ENCODE results near the gene MVB12B.

Gene MVB12B

DNA sequence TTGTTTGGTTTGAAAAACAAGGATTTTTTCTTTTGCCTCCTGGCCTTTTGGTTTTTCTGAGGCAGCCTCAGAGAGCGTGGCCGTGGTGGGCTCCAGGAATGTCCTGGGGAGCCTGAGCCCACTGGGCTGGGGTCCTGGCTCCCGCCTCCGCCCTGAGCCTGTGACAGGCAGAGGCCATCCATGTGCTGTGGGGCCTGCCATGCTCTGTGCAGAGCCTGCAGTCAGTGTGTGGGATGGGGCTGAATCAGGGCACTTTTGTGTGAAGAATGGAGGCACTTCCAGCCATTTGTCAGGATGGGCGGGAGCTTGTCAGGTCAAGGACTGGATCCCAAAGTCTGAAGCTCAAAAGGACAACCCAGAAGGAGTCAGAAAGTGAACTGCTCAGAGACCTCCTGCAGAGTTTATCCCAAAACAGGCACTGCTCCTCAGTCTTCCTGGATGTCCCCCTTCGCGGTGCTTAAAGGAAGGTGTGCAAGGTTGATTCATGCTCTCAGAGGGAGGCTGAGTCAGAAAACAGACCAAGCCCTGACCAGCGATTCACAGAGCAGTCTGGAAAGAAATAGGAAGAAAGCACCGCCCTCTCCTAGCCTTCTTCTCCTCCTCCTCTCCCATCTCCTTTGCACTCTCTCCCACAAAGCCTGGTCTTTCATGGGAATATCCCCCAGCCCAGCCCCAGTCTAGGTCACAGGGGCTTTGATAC, 53.2 kb downstream of the MVB12B start:
- Histone ChIP-seq H2AK5ac (ENCODE audit: low read length) (peak overlapping the region; percentile 16), H2BK120ac (ENCODE audit: insufficient read depth, low read length, poor library complexity) (peak overlapping the region; percentile 13), H3K18ac (ENCODE audit: low read length) (peak overlapping the region; percentile 26), H3K9ac (ENCODE audit: low read length) (no peak overlapping the region), H3K9me3 (ENCODE audit: insufficient read depth, low read depth, low read length) (no peaks in the 10 kb centered on the region), H3K4ac (ENCODE audit: low read depth, low read length) (no peak overlapping the region), H3K79me2 (ENCODE audit: control insufficient read depth, insufficient read depth, low read length, poor library complexity) (peaks cover 6% of the 10 kb centered on the region), H3K27ac (ENCODE audit: low read depth, low read length) (peak overlapping the region; percentile 8), H4K91ac (ENCODE audit: low read depth, low read length) (peak overlapping the region; percentile 69), H4K12ac (ENCODE audit: low read depth, low read length) (no peak overlapping the region), H3K27me3 (ENCODE audit: insufficient read depth, low read length) (no peaks in the 10 kb centered on the region), H3K23ac (ENCODE audit: low read length) (no peak overlapping the region), H3K4me2 (ENCODE audit: low read length) (no peak overlapping the region), H2AFZ (ENCODE audit: insufficient read depth, low read length, poor library complexity) (no peak overlapping the region), H3K79me1 (ENCODE audit: low read length) (peaks cover 23% of the 10 kb centered on the region), H3K14ac (ENCODE audit: low read length) (peak overlapping the region; percentile 38), H2BK12ac (ENCODE audit: low read length) (peak overlapping the region; percentile 37), H3K4me1 (ENCODE audit: control insufficient read depth in 1 of 2, insufficient read depth in 2 of 2, low read length in 2 of 2) (peaks cover 30 to 37% of the 10 kb centered on the region in 2 experiments), H3K4me3 (ENCODE audit: low read depth, low read length) (no peak overlapping the region), H4K8ac (ENCODE audit: low read depth, low read length) (peak overlapping the region; percentile 25), H3K36me3 (ENCODE audit: control insufficient read depth in 1 of 2, insufficient read depth in 2 of 2, low read length in 2 of 2) (no peaks in the 10 kb centered on the region), H2BK5ac (ENCODE audit: low read depth, low read length, poor library complexity) (no peak overlapping the region)
- no peak for DNase-seq
- WGBS (ENCODE audit: extremely low coverage, insufficient coverage, insufficient read length): no CpG with 5 or more reads among the region's 9 CpGs

GRCh38 chr9:126380447-126380846, 53.8 kb downstream of the MVB12B start:
- H2BK120ac ChIP-seq (ENCODE audit: insufficient read depth, low read length, poor library complexity): no peak overlapping the region
- peaks cover 30 to 35% of the 10 kb centered on the region in 2 experiments for H3K4me1 ChIP-seq (ENCODE audit: control insufficient read depth in 1 of 2, insufficient read depth in 2 of 2, low read length in 2 of 2)
- H2AFZ ChIP-seq (ENCODE audit: insufficient read depth, low read length, poor library complexity): no peak overlapping the region
- H3K4ac ChIP-seq (ENCODE audit: low read depth, low read length): no peak overlapping the region
- peak overlapping the region; percentile 45 for H4K8ac ChIP-seq (ENCODE audit: low read depth, low read length)
- peaks cover 22% of the 10 kb centered on the region for H3K79me1 ChIP-seq (ENCODE audit: low read length)
- peak overlapping the region; percentile 58 for H3K18ac ChIP-seq (ENCODE audit: low read length)
- peak overlapping the region; percentile 69 for H4K91ac ChIP-seq (ENCODE audit: low read depth, low read length)
- H3K27me3 ChIP-seq (ENCODE audit: insufficient read depth, low read length): no peaks in the 10 kb centered on the region
- H3K79me2 ChIP-seq (ENCODE audit: control insufficient read depth, insufficient read depth, low read length, poor library complexity): peaks cover 6% of the 10 kb centered on the region
- H3K9me3 ChIP-seq (ENCODE audit: insufficient read depth, low read depth, low read length): no peaks in the 10 kb centered on the region
- H2BK12ac ChIP-seq (ENCODE audit: low read length): peak overlapping the region; percentile 28
- no peak for DNase-seq
- H4K12ac ChIP-seq (ENCODE audit: low read depth, low read length): no peak overlapping the region
- no peak overlapping the region for H3K23ac ChIP-seq (ENCODE audit: low read length)
- peak overlapping the region; percentile 8 for H3K27ac ChIP-seq (ENCODE audit: low read depth, low read length)
- no CpG with 5 or more reads among the region's 10 CpGs for WGBS (ENCODE audit: extremely low coverage, insufficient coverage, insufficient read length)
- H3K14ac ChIP-seq (ENCODE audit: low read length): peak overlapping the region; percentile 40
- H3K4me3 ChIP-seq (ENCODE audit: low read depth, low read length): no peak overlapping the region
- H3K9ac ChIP-seq (ENCODE audit: low read length): no peak overlapping the region
- H3K4me2 ChIP-seq (ENCODE audit: low read length): no peak overlapping the region
- no peak overlapping the region for H2BK5ac ChIP-seq (ENCODE audit: low read depth, low read length, poor library complexity)
- H3K36me3 ChIP-seq (ENCODE audit: control insufficient read depth in 1 of 2, insufficient read depth in 2 of 2, low read length in 2 of 2): peaks cover 0 to 1% of the 10 kb centered on the region in 2 experiments
- peak overlapping the region; percentile 44 for H2AK5ac ChIP-seq (ENCODE audit: low read length)

DNA sequence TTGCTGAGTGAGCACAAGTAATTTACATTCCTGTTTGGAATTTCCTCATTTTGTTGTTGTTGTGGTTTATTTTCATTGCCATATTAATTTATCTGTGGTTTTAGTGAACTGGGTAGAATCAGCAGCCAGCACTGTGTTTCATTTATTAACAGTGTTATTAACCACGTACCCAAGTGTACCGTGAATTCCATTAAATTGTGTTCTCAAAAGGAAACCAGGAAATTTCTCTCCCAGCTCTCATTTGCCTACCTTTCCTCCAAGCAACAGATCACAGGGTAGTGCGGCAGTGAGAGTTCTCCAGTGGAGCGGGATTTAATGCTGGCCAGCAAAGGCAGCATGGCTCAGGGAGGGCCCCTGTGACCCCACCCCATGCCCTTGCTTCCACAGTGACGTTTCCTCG, 54.6 kb downstream of the MVB12B start:
- H3K18ac ChIP-seq (ENCODE audit: low read length): no peak overlapping the region
- H2AFZ ChIP-seq (ENCODE audit: insufficient read depth, low read length, poor library complexity): no peak overlapping the region
- H3K9me3 ChIP-seq (ENCODE audit: insufficient read depth, low read depth, low read length): no peaks in the 10 kb centered on the region
- no peak overlapping the region for H4K91ac ChIP-seq (ENCODE audit: low read depth, low read length)
- no peak overlapping the region for H2AK5ac ChIP-seq (ENCODE audit: low read length)
- H3K27me3 ChIP-seq (ENCODE audit: insufficient read depth, low read length): no peaks in the 10 kb centered on the region
- no peak overlapping the region for H3K4me2 ChIP-seq (ENCODE audit: low read length)
- no peak overlapping the region for H3K4ac ChIP-seq (ENCODE audit: low read depth, low read length)
- no peak overlapping the region for H4K8ac ChIP-seq (ENCODE audit: low read depth, low read length)
- H3K23ac ChIP-seq (ENCODE audit: low read length): no peak overlapping the region
- no peak overlapping the region for H2BK5ac ChIP-seq (ENCODE audit: low read depth, low read length, poor library complexity)
- no peak overlapping the region for H2BK120ac ChIP-seq (ENCODE audit: insufficient read depth, low read length, poor library complexity)
- no peak overlapping the region for H3K14ac ChIP-seq (ENCODE audit: low read length)
- no peak overlapping the region for H3K9ac ChIP-seq (ENCODE audit: low read length)
- H3K4me1 ChIP-seq (ENCODE audit: control insufficient read depth in 1 of 2, insufficient read depth in 2 of 2, low read length in 2 of 2): peaks cover 29 to 34% of the 10 kb centered on the region in 2 experiments
- H3K4me3 ChIP-seq (ENCODE audit: low read depth, low read length): no peak overlapping the region
- no peak overlapping the region for H3K27ac ChIP-seq (ENCODE audit: low read depth, low read length)
- no peak for DNase-seq
- H3K79me1 ChIP-seq (ENCODE audit: low read length): peaks cover 19% of the 10 kb centered on the region
- no CpG with 5 or more reads among the region's 6 CpGs for WGBS (ENCODE audit: extremely low coverage, insufficient coverage, insufficient read length)
- peaks cover 0 to 2% of the 10 kb centered on the region in 2 experiments for H3K36me3 ChIP-seq (ENCODE audit: control insufficient read depth in 1 of 2, insufficient read depth in 2 of 2, low read length in 2 of 2)
- H2BK12ac ChIP-seq (ENCODE audit: low read length): no peak overlapping the region
- H4K12ac ChIP-seq (ENCODE audit: low read depth, low read length): no peak overlapping the region
- peaks cover 6% of the 10 kb centered on the region for H3K79me2 ChIP-seq (ENCODE audit: control insufficient read depth, insufficient read depth, low read length, poor library complexity)

DNA sequence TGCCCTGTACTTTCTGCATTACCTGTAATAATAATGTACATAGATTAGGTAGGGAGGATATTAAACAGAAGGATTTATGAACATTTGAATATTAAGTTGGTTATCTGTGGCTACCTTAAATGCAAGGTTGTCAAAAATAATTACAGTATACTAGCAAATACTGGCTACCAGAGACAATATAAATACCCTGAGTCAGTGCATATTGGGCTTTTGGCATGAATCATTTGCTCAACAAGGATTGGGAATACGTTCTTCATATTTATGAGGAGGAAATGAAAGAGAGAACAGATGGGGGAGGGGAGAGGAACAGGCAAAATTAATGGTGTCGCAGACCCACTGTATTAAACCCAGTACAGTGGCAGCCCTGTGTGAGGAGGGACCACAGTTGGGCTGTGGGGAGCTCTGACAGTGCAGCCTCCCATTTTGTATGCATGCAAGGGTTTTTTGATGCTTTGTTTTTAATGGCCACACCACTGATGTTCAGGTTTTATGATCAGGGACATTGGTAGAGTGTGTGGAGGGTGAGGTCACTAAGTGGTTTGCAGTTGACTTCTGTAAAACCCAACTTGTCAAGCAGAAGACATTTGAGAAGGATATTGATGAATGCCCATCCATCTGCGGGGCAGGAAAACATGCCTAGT, 56.9 kb downstream of the MVB12B start:
- Histone ChIP-seq H3K9ac (ENCODE audit: low read length) (no peak overlapping the region), H2BK12ac (ENCODE audit: low read length) (no peak overlapping the region), H2AK5ac (ENCODE audit: low read length) (no peak overlapping the region), H4K91ac (ENCODE audit: low read depth, low read length) (no peak overlapping the region), H4K12ac (ENCODE audit: low read depth, low read length) (no peak overlapping the region), H2BK5ac (ENCODE audit: low read depth, low read length, poor library complexity) (peak overlapping the region; percentile 1), H3K36me3 (ENCODE audit: control insufficient read depth in 1 of 2, insufficient read depth in 2 of 2, low read length in 2 of 2) (peaks cover 0 to 7% of the 10 kb centered on the region in 2 experiments), H3K23ac (ENCODE audit: low read length) (no peak overlapping the region), H3K79me1 (ENCODE audit: low read length) (peaks cover 6% of the 10 kb centered on the region), H3K9me3 (ENCODE audit: insufficient read depth, low read depth, low read length) (no peaks in the 10 kb centered on the region), H3K4me2 (ENCODE audit: low read length) (no peak overlapping the region), H3K14ac (ENCODE audit: low read length) (no peak overlapping the region), H2BK120ac (ENCODE audit: insufficient read depth, low read length, poor library complexity) (no peak overlapping the region), H3K79me2 (ENCODE audit: control insufficient read depth, insufficient read depth, low read length, poor library complexity) (no peaks in the 10 kb centered on the region), H2AFZ (ENCODE audit: insufficient read depth, low read length, poor library complexity) (no peak overlapping the region), H3K27ac (ENCODE audit: low read depth, low read length) (no peak overlapping the region), H3K18ac (ENCODE audit: low read length) (no peak overlapping the region), H3K4me1 (ENCODE audit: control insufficient read depth in 1 of 2, insufficient read depth in 2 of 2, low read length in 2 of 2) (peaks cover 12 to 15% of the 10 kb centered on the region in 2 experiments), H3K4ac (ENCODE audit: low read depth, low read length) (no peak overlapping the region), H3K27me3 (ENCODE audit: insufficient read depth, low read length) (no peaks in the 10 kb centered on the region), H3K4me3 (ENCODE audit: low read depth, low read length) (no peak overlapping the region), H4K8ac (ENCODE audit: low read depth, low read length) (no peak overlapping the region)
- DNase-seq: no peak
- no CpG with 5 or more reads among the region's 3 CpGs for WGBS (ENCODE audit: extremely low coverage, insufficient coverage, insufficient read length)
